Esophagus squamous epithelium (tissue), 4 donors: ENCODE results near the gene OPHN1.

Source experiments
- POLR2A ChIP-seq, 4 donors: fragments of 450-650 bp; IDR thresholded peaks; one replicate each; pipeline ENCODE4 v1.6.1; 2017; ENCODE audit warnings: antibody characterized with exemption in 4 of 4, mild to moderate bottlenecking in 4 of 4, moderate library complexity in 3 of 4
- TF ChIP-seq, protein P1 (sequence below), 6 experiments: fragments of 450-650 bp in 4 of 6; fragments of 200-600 bp in 2 of 6; sonication (generic) in 2 of 6; IDR thresholded peaks; one replicate each; pipeline ENCODE4 v1.5.1; 2016 to 2019; ENCODE audit warnings: antibody characterized with exemption in 6 of 6, mild to moderate bottlenecking in 4 of 6, moderate library complexity in 4 of 6

DNA sequence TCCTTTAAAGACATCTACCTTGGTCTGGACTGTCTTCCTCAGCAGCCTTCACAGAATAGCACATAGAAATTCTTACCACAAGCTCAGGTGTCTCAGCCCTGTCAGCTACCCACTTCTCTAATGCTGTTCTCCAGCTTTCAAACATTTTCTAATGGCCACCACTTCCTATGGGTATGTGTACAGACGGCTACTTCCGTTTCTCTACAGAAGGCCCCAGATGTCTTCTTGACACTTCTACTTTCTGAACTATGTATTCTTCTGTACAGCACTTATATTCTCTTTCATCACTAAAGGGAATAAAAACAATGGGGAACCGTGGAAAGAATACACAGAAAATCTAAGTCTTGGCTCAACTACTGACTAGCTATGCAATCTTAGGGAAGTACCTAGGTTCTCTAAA lies 13.3 kb downstream of the OPHN1 start:
- TF ChIP-seq, protein P1, sequence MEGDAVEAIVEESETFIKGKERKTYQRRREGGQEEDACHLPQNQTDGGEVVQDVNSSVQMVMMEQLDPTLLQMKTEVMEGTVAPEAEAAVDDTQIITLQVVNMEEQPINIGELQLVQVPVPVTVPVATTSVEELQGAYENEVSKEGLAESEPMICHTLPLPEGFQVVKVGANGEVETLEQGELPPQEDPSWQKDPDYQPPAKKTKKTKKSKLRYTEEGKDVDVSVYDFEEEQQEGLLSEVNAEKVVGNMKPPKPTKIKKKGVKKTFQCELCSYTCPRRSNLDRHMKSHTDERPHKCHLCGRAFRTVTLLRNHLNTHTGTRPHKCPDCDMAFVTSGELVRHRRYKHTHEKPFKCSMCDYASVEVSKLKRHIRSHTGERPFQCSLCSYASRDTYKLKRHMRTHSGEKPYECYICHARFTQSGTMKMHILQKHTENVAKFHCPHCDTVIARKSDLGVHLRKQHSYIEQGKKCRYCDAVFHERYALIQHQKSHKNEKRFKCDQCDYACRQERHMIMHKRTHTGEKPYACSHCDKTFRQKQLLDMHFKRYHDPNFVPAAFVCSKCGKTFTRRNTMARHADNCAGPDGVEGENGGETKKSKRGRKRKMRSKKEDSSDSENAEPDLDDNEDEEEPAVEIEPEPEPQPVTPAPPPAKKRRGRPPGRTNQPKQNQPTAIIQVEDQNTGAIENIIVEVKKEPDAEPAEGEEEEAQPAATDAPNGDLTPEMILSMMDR (IDR thresholded peaks at IDR 0.05) = no peak
- no peak for TF ChIP-seq POLR2A (IDR thresholded peaks at IDR 0.05)
